Stimulated activated CD8-positive, alpha-beta memory T cell treated with anti-CD3 and anti-CD28 coated beads, Interleukin-4, amount 100 ng/mL, for 4 hours (primary cell): Measurements from ENCODE around the gene NLRC4.
"Not testable (repeated sequence)": the region's sequence is repeated elsewhere in the genome, so short reads cannot be mapped to it uniquely, and the experiment has no call there.

Experiments used
- DNase-seq, 2 donors: peaks; one replicate each; pipeline ENCODE4 v3.0.0-alpha.2; 2020; ENCODE audit warnings: low read depth in 2 of 2, low spot score in 1 of 2

Gene NLRC4

GRCh38 chr2:32249731-32250236, 14.9 kb downstream of the NLRC4 start:
- DNase-seq = no peak

GRCh38 chr2:32248299-32248698, 16.4 kb downstream of the NLRC4 start:
- no peak for DNase-seq

DNA sequence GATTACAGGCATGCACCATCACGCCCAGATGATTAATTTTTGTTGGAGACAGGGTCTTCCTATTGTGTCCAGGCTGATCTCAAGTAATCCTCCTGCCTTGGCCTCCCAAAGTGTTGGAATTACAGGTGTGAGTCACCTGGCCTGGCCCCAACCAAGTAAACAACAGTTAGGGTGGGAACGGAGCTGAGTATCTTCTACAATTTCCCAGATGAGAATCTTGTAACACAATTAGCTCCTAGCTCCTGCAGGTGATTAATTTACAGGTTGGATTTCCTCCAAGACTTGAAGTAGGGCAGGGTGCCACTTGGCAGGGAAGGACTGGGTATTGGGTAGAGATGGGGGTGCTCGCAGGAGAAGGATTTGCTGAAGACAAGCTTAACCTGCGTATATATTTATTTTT, 17.8 kb downstream of the NLRC4 start:
- no peak for DNase-seq

DNA sequence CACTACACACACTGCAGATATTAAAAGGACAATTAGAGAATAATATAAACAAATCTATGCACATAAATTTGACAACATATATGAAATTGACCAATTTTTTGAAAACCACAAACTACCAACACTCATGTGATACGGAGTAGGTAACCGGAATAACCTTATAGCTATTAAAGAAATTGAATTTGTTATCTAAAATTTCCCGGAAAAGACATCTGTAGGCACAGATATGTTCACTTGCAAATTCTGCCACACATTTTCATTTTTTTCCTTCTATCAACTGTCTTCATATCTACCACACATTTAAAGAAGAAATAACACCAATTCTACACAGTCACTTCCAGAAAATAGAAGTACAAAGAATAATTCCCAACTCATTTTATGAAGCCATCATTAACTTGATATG, 22.4 kb downstream of the NLRC4 start:
- DNase-seq = no peak

GRCh38 chr2:32237996-32238395, 26.7 kb downstream of the NLRC4 start:
- DNase-seq = no peak

DNA sequence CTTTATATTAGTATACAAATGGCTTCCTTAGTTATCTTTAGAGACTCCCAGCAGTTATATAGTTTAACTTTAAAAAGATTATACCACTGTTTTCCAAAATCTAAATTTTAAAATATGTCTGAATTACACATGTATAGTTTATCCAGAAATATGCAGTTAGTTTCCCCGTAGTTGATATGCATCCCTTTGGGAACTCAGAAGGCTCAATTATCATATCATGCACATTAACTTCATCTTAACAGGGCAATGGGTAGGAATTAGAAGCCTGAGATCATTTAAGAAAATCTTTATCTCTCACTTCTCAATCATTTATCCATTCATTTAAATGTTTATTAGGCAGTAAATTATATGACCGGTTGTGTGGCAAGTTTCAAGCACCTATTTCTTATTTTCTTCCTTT, 27.2 kb downstream of the NLRC4 start:
- no peak for DNase-seq

GRCh38 chr2:32235315-32235714, 29.4 kb downstream of the NLRC4 start:
- no peak for DNase-seq

GRCh38 chr2:32231959-32232358, 32.7 kb downstream of the NLRC4 start:
- no peak for DNase-seq

DNA sequence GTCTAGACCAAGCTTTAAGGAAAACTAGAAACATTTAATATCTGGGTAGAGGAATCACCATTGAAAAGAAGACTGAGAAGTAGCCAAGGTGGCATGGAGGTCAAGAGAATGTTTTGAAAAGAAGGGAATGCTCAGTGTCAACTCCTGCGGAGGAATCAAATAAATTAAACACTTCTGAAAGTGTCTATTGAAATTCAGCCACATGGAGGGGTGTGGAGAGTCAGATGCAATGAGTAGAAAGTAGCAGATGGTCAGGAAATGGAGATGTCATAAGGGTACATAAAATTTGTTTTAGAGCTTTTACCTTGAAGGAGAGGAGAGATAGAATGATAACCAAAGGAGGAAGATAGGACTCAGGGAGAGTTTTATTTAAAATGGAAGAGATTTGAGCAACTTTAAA, 35.1 kb downstream of the NLRC4 start:
- DNase-seq = no peak

DNA sequence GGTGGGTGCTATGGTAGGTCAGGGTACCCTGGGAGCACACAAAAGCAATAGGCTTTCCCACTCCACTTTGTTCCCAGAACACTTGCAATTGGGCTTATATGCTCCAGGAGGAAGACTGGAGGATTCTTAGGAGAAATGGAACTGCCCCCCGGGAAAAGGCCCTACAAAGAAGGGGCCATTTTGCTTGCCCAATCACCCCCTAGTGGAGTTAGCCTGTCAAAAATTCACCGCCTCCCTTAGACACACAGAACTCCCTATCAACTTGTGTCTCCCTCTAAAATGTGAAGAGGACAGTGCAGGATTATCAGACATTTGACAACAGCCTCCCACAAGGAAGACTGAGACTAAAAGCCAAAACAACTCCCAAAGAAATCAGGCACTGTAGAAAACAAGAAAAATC, 36.5 kb downstream of the NLRC4 start:
- no peak for DNase-seq

- DNase-seq = no peak
These were observed 37.2 kb downstream of the NLRC4 start for GRCh38 chr2:32227492-32227891.

GRCh38 chr2:32222966-32223365, 41.7 kb downstream of the NLRC4 start:
- DNase-seq = no peak

- no peak for DNase-seq
These were observed 44.2 kb downstream of the NLRC4 start for GRCh38 chr2:32220445-32220844.

DNA sequence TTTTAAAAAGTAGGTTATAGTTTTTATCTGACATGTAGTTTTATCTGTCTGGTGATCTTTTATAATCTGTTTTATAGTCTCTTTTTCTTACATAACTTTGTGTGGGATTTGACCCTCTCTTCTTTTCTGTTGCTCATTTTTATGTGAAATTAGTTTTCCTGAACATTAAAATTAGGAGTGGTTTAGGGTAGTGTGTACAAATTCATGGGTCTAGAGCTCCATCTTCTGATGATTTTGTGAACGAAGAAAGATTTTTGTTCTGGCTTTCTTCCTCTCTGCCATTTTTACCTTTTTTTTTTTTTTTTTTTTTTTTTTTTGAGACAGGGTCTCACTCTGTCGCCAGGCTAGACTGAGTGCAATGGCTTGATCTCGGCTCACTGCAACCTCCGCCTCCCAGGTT, 52.4 kb downstream of the NLRC4 start:
- DNase-seq = no peak

GRCh38 chr2:32210767-32211408, 53.8 kb downstream of the NLRC4 start:
- DNase-seq = no peak

DNA sequence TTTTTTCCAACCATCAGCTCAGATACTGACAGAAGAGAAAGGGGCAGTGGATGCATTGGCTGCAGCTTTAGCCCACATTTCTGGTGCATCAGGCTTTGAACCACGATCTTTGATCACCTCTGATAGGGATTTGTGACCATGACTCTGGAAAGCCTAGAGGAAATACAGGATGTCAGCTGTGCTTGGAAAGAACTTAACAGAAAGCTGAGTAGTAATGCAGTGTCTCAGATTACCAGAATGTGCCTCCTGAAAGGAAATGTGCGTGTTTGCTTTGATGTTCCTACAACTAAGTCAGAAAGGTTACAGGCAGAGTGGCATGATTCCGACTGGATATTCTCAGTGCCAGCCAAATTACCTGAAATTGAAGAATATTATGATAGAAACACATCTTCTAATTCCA, 61.3 kb downstream of the NLRC4 start:
- not testable (repeated sequence) for DNase-seq

DNA sequence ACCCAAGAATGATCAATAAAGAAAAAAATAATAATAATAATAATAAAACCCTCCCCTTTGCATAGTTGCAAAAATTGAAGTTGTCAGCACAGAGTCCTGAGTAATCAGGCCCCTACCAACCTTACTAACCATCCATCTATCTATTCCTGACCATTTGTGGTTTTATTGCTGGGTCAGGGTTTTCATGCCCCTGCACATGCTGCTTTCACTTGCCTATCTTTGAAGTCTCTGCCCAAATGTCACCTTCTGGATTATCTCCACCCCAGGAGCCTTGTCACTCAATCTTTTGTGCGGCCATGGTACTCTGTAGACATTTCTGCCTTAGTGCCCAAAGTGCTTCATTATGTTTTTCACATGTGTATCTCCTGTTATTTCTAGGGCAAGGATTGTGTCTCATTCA, 63.9 kb downstream of the NLRC4 start:
- DNase-seq = no peak

DNA sequence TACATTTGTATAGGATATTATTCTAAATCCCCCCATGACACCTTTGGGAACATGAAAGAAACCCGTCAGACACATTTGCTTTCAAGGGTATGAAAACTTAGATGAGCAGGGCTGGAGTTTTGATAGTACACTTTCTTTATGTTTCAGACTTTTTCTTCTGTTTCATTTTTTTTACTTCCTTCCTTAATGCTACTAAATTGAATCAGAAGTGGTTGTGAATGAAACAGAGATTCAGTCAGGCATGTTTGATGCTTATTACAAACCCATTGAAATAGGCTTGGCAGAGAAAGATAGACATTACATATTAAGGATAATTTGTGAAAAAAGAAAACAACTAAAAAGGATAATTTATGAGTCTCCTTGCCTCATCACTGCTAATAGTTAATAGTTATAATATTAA, 72.3 kb downstream of the NLRC4 start:
- DNase-seq = no peak

- no peak for DNase-seq
These were observed 75.7 kb downstream of the NLRC4 start for GRCh38 chr2:32189011-32189410.

GRCh38 chr2:32182667-32183066, 82.0 kb downstream of the NLRC4 start:
- no peak for DNase-seq
